Measurements from ENCODE around the gene MRPL38. TPM values are rescaled to one million over a fixed set of nuclear protein-coding genes. Genes with fewer than 3 reads are reported as not detected.
"Not testable (repeated sequence)": the region's sequence is repeated elsewhere in the genome, so short reads cannot be mapped to it uniquely, and the experiment has no call there.

Gene MRPL38
- total RNA-seq, 1 donor from 2014 or later: 101 TPM

- DNase-seq (ENCODE audit: low spot score): peak; percentile 89
These were observed 8.1 kb downstream of the MRPL38 start, which contains the start of gene TRIM65 for GRCh38 chr17:75896415-75897159. TSS of gene TRIM65 (minus strand) at chr17:75896951. CDS start at chr17:75896937, 14 bp downstream.

- DNase-seq (ENCODE audit: low spot score): no peak
These were observed 9.1 kb downstream of the MRPL38 start for GRCh38 chr17:75895370-75896155.

- no peak for DNase-seq (ENCODE audit: low spot score)
These were observed 10.5 kb downstream of the MRPL38 start for GRCh38 chr17:75894049-75894733.

- DNase-seq (ENCODE audit: low spot score): no peak
These were observed 11.2 kb downstream of the MRPL38 start for GRCh38 chr17:75893305-75894048.

GRCh38 chr17:75892556-75893224, 12.0 kb downstream of the MRPL38 start:
- no peak for DNase-seq (ENCODE audit: low spot score)

- no peak for DNase-seq (ENCODE audit: low spot score)
These were observed 12.8 kb downstream of the MRPL38 start for GRCh38 chr17:75891605-75892555.

GRCh38 chr17:75891022-75891604, 13.6 kb downstream of the MRPL38 start:
- no peak for DNase-seq (ENCODE audit: low spot score)

- DNase-seq (ENCODE audit: low spot score): no peak
These were observed 15.2 kb downstream of the MRPL38 start for GRCh38 chr17:75889454-75889853.

- DNase-seq (ENCODE audit: low spot score): no peak
These were observed 16.2 kb downstream of the MRPL38 start for GRCh38 chr17:75888484-75888883.

GRCh38 chr17:75885860-75886259, 18.8 kb downstream of the MRPL38 start:
- not testable (repeated sequence) for DNase-seq (ENCODE audit: low spot score)

- DNase-seq (ENCODE audit: low spot score): no peak
These were observed 19.3 kb downstream of the MRPL38 start for GRCh38 chr17:75885431-75885830.

GRCh38 chr17:75881678-75882454, 22.8 kb downstream of the MRPL38 start:
- DNase-seq (ENCODE audit: low spot score): no peak

GRCh38 chr17:75880266-75880665, 24.4 kb downstream of the MRPL38 start:
- no peak for DNase-seq (ENCODE audit: low spot score)

GRCh38 chr17:75878174-75878998, 26.3 kb downstream of the MRPL38 start, which contains the start of gene TRIM47:
TSS of gene TRIM47 (minus strand) at chr17:75878581. CDS start at chr17:75878548, 33 bp downstream.
- peak; percentile 71 for DNase-seq (ENCODE audit: low spot score)

- peak; percentile 75 for DNase-seq (ENCODE audit: low spot score)
These were observed 26.9 kb downstream of the MRPL38 start for GRCh38 chr17:75877752-75878173.

GRCh38 chr17:75876938-75877751, 27.5 kb downstream of the MRPL38 start:
- peak; percentile 96 for DNase-seq (ENCODE audit: low spot score)

All from ureter (tissue), 1 donor.